Suprapubic skin (tissue), 4 donors: Measurements from ENCODE around the gene PHF21A. TPM values are rescaled to one million over a fixed set of nuclear protein-coding genes. Genes with fewer than 3 reads are reported as not detected.

ENCODE experiments used
- DNase-seq, 2 donors: peaks; one replicate each; pipeline ENCODE4 v3.0.0-alpha.2; 2019; ENCODE audit warnings: low spot score in 2 of 2
- H3K27ac ChIP-seq: fragments of 200-600 bp; sonication (generic); one replicate; pipeline ENCODE4 v1.5.1; 2019
- H3K27me3 ChIP-seq: fragments of 200-600 bp; sonication (generic); one replicate; pipeline ENCODE4 v1.5.1; 2019
- H3K36me3 ChIP-seq: fragments of 200-600 bp; sonication (generic); one replicate; pipeline ENCODE4 v1.5.1; 2019
- H3K4me1 ChIP-seq: fragments of 200-600 bp; sonication (generic); one replicate; pipeline ENCODE4 v1.5.1; 2019
- H3K4me3 ChIP-seq: fragments of 200-600 bp; sonication (generic); one replicate; pipeline ENCODE4 v1.5.1; 2019; ENCODE audit warnings: mild to moderate bottlenecking
- H3K9me3 ChIP-seq: fragments of 200-600 bp; sonication (generic); one replicate; pipeline ENCODE4 v1.5.1; 2019
- EP300 ChIP-seq: sonication (generic); formaldehyde crosslinking; IDR thresholded peaks from one replicate; pipeline ENCODE4 v1.6.1; 2017; ENCODE audit warnings: antibody characterized with exemption
- POLR2A ChIP-seq, 2 donors: fragments of 450-650 bp; IDR thresholded peaks; one replicate each; pipeline ENCODE4 v1.6.1; 2017; ENCODE audit warnings: antibody characterized with exemption in 2 of 2, mild to moderate bottlenecking in 2 of 2, moderate library complexity in 2 of 2
- POLR2AphosphoS5 ChIP-seq, 3 donors: sonication (generic); formaldehyde crosslinking; IDR thresholded peaks; one replicate each; pipeline ENCODE4 v1.6.1; 2017; ENCODE audit warnings: antibody characterized with exemption in 3 of 3
- WGBS: methylation state at CpG from one replicate; pipeline ENCODE4 v1.1.5; 2018; 5-methylcytosine and 5-hydroxymethylcytosine counted together
- total RNA-seq, 4 donors: library from RNA; depleted of rRNA; stranded (reverse); fragments of >200 nt; gene quantifications; one replicate each; pipeline ENCODE4 v1.1.0, GENCODE V29; 2016
- TF ChIP-seq, protein P1 (sequence below), 2 donors: fragments of 200-600 bp in 1 of 2; fragments of 450-650 bp in 1 of 2; sonication (generic) in 1 of 2; IDR thresholded peaks; one replicate each; pipeline ENCODE4 v1.5.1; 2016 to 2019; ENCODE audit warnings: antibody characterized with exemption in 2 of 2, mild to moderate bottlenecking in 1 of 2, moderate library complexity in 1 of 2

The PHF21A gene
- total RNA-seq, 4 donors from 2014 or later: 15.1 to 89.2 (median 26.6) TPM

GRCh38 chr11:46159680-46160079 is 38.4 kb upstream of the PHF21A start:
- Histone ChIP-seq H3K4me3 (no peak overlapping the region), H3K27ac (no peak overlapping the region), H3K4me1 (no peaks in the 10 kb centered on the region), H3K27me3 (peaks cover 22% of the 10 kb centered on the region), H3K36me3 (no peaks in the 10 kb centered on the region), H3K9me3 (no peaks in the 10 kb centered on the region)
- 24% methylated on average over 2 of the region's 2 CpGs for WGBS
- no peak for DNase-seq
- TF ChIP-seq EP300: no peak

DNA sequence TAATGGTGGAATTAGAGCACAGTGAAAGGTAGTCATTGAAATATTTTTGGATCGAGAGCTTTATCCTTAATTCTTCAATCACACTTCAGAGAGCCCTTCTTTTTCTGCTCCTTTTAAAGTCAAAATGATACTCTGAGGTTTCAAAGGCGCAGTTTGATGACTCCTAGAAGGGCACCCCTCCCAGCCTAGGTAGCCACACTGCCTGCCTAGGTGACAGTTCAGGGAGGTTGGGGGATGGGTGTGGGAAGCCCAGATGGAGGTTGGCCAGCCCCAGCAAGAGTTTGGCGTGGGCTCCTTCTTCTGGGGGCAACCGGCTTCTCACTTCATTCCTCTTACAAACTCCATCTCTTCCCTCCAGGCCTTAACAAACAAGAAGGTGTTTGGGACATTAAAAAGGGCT is 28.6 kb upstream of the PHF21A start:
- Histone ChIP-seq H3K36me3 (no peaks in the 10 kb centered on the region), H3K4me3 (no peak overlapping the region), H3K4me1 (no peaks in the 10 kb centered on the region), H3K9me3 (no peaks in the 10 kb centered on the region), H3K27me3 (peaks cover 5% of the 10 kb centered on the region), H3K27ac (no peak overlapping the region)
- no peak for DNase-seq
- TF ChIP-seq EP300 (no peak), POLR2AphosphoS5 (IDR thresholded peaks at IDR 0.05) (no peak), POLR2A (IDR thresholded peaks at IDR 0.05) (no peak)
- TF ChIP-seq, protein P1, sequence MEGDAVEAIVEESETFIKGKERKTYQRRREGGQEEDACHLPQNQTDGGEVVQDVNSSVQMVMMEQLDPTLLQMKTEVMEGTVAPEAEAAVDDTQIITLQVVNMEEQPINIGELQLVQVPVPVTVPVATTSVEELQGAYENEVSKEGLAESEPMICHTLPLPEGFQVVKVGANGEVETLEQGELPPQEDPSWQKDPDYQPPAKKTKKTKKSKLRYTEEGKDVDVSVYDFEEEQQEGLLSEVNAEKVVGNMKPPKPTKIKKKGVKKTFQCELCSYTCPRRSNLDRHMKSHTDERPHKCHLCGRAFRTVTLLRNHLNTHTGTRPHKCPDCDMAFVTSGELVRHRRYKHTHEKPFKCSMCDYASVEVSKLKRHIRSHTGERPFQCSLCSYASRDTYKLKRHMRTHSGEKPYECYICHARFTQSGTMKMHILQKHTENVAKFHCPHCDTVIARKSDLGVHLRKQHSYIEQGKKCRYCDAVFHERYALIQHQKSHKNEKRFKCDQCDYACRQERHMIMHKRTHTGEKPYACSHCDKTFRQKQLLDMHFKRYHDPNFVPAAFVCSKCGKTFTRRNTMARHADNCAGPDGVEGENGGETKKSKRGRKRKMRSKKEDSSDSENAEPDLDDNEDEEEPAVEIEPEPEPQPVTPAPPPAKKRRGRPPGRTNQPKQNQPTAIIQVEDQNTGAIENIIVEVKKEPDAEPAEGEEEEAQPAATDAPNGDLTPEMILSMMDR (IDR thresholded peaks at IDR 0.05): no peak
- 86% methylated on average over 4 of the region's 4 CpGs for WGBS

GRCh38 chr11:46149342-46149741 is 28.1 kb upstream of the PHF21A start:
- Histone ChIP-seq H3K9me3 (no peaks in the 10 kb centered on the region), H3K4me3 (no peak overlapping the region), H3K27ac (no peak overlapping the region), H3K36me3 (no peaks in the 10 kb centered on the region), H3K4me1 (no peaks in the 10 kb centered on the region), H3K27me3 (peaks cover 5% of the 10 kb centered on the region)
- DNase-seq: no peak
- TF ChIP-seq, protein P1 (IDR thresholded peaks at IDR 0.05): no peak
- TF ChIP-seq POLR2A (IDR thresholded peaks at IDR 0.05) (no peak), POLR2AphosphoS5 (IDR thresholded peaks at IDR 0.05) (no peak), EP300 (no peak)
- WGBS: 63% methylated on average over 11 of the region's 11 CpGs

GRCh38 chr11:46144741-46145140 is 23.5 kb upstream of the PHF21A start:
- Histone ChIP-seq H3K27me3 (peaks cover 13% of the 10 kb centered on the region), H3K4me1 (no peaks in the 10 kb centered on the region), H3K9me3 (no peaks in the 10 kb centered on the region), H3K27ac (no peak overlapping the region), H3K36me3 (no peaks in the 10 kb centered on the region), H3K4me3 (no peak overlapping the region)
- DNase-seq: no peak
- WGBS: 81% methylated on average over 8 of the region's 8 CpGs
- TF ChIP-seq, protein P1 (IDR thresholded peaks at IDR 0.05): no peak

GRCh38 chr11:46143049-46143806 is 22.0 kb upstream of the PHF21A start:
- Histone ChIP-seq H3K36me3 (no peaks in the 10 kb centered on the region), H3K4me3 (no peak overlapping the region), H3K9me3 (no peaks in the 10 kb centered on the region), H3K27me3 (peaks cover 8% of the 10 kb centered on the region), H3K4me1 (no peaks in the 10 kb centered on the region), H3K27ac (no peak overlapping the region)
- WGBS: 89% methylated on average over 14 of the region's 31 CpGs
- TF ChIP-seq POLR2AphosphoS5 (IDR thresholded peaks at IDR 0.05) (no peak), EP300 (no peak), POLR2A (IDR thresholded peaks at IDR 0.05) (no peak)
- TF ChIP-seq, protein P1 (IDR thresholded peaks at IDR 0.05): no peak
- DNase-seq: no peak

DNA sequence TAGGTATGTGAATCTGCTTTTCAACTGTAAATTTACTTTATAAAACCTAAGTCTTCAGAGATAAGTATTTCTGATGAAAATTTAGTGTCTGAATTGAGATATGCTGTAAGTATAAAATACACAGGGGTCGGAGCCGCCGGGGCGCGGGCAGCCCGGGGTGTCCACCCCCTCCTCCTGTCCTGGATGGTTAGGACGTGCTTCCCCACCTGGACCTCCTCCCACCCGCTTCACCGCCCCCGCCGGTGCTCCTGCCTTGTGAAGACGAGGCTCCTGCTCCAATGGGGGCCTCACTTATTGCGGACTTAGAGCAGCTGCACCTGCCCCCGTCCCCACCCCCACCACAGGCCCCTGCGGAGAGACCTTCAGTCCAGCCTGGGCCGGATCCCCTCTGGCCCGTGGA is 21.3 kb upstream of the PHF21A start:
- DNase-seq: no peak
- no peaks in the 10 kb centered on the region for H3K36me3 ChIP-seq
- H3K4me3 ChIP-seq: no peak overlapping the region
- H3K27me3 ChIP-seq: peaks cover 8% of the 10 kb centered on the region
- no peak for TF ChIP-seq POLR2AphosphoS5 (IDR thresholded peaks at IDR 0.05)
- 90% methylated on average over 15 of the region's 17 CpGs for WGBS
- H3K4me1 ChIP-seq: no peaks in the 10 kb centered on the region
- no peaks in the 10 kb centered on the region for H3K9me3 ChIP-seq
- H3K27ac ChIP-seq: no peak overlapping the region
